HG03558 (cell line): Measurements from ENCODE around the gene SPIN2B.
"Not testable (repeated sequence)": the region's sequence is repeated elsewhere in the genome, so short reads cannot be mapped to it uniquely, and the experiment has no call there.

ENCODE experiments used
- ATAC-seq: cut with Tn5 transposase; IDR thresholded peaks from one replicate; pipeline ENCODE4 v1.9.1; 2021; ENCODE audit warnings: moderate number of reproducible peaks; ENCODE audit not compliant: unreplicated experiment; ENCODE audit errors: extremely low read depth

The SPIN2B gene

DNA sequence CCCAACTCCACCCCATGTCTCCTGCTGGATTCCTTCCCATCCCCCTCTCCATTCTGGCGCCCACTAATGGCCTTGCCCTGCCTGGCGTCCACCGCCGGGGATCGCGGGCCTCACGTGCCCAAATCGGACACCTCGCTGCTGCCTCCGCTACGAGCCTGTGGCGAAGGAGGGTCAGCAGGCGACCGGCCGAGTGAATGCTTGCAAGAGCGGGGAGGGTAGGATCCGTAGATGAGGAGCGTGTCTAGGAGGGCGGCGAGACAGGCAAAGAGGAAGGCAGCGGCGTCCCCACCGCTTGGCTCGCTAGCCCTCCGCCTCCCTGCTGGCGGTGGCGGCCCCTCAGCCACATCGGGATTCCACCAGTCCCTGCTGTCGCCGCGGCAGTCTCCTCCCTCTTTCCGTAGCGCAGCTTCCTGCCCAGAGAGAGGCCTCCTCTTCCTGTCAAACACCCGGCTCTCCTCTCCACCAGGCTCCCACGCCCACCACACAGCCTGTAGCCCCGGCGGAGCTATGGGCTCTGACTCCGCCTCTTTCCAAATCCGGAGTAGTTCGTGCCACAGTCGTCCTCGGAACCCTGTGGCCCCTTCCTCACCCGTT is at the start of gene SPIN2B:
TSS of gene SPIN2B (minus strand) at position 387 of the 594 bp plus-strand sequence.
- peak; percentile 99 for ATAC-seq

DNA sequence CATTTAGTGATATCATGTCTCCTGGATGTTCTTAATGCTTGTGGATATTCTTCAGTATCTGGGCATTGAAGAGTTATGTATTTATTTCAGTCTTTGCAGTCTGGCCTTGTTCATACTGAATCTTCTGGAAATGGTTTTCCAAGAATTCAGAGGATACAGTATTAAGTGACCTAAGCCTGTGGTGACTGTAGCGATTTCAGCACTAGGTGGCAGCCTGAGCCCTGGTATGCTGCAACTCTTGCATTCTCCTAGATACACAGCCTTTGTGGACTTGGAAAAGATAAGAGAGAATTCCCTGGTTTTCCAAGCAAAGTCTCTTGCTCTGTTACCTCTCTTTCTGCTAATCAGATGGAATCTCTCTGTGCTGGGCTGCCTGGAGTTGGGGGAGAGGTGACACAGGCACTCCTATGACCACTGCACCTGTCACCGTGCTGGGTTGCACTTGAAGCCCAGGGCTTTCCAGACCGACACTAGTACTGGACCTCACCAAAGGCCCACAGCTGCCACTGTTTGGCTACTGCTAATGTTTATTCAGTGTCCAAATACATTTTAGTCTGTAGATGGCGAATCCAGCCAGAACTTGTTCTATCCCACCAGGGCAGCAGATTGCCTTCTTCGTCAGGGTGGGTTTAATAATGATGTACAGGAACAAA is 35.2 kb upstream of the SPIN2B start:
- ATAC-seq: no peak

DNA sequence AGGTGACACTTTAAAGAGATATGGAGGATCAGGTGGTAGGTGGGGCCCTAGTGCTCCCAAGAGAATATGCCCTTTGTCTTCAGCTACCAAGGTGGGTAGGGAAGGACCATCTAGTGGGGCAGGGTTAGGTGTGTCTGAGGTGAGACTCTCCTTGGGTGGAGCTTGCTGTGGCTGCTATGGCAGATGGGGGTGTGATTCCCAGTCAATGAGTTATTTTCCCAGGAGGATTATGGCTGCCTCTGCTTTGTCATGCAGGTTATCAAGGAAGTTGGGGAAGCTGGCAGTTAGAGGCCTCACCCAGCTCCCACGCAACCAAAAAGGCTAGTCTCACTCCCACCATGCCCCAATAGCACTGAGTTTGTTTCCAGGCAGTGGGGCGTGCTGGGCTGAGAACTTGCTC is 33.8 kb upstream of the SPIN2B start:
- ATAC-seq: no peak

DNA sequence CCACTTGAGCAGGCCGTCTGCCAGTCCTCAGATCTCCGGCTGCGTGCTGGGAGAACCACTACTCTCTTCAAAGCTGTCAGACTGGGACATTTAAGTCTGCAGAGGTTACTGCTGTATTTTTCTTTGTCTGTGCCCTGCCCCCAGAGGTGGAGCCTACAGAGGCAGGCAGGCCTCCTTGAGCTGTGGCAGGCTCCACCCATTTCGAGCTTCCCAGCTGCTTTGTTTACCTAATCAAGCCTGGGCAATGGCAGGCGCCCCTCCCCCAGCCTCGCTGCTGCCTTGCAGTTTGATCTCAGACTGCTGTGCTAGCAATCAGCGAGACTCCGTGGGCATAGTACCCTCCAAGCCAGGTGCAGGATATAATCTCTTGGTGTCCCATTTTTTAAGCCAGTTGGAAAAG is 30.9 kb upstream of the SPIN2B start:
- ATAC-seq: not testable (repeated sequence)

DNA sequence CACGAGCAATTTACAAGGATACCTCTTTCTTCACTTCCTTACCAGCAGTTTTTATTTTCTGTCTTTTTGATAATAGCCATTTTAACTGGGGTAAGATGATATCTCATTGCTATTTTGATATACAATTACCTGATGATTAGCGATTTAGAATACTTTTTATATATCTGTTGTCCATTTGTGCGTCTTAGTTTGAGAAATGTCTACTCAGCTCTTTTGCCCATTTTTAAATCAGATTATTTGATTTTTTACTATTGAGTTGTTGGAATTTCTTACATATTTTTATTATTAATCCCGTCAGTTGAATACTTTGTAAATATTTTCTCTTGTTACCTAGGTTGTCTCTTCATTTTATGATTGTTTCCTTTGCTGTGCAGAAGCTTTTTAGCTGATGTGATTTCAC is 17.3 kb upstream of the SPIN2B start:
- no peak for ATAC-seq

DNA sequence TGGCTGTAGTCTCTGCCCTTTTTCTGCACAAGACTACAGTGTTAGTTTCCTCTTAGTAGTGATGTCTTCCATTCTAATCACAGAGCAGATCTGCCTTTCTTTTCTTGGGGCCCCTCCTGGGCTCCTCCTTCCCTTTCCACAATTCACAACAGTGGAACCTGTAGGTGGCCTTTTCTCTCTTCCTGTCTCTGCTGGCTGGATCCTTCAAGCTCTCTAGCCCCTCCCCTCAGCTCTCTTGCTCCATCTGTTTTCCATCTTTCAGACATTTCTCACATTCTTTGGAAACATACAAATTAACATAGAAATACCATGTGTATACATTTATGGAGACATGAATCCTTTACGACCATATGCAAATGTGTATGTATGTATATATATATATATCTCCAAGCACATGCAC is 16.2 kb upstream of the SPIN2B start:
- ATAC-seq: no peak

DNA sequence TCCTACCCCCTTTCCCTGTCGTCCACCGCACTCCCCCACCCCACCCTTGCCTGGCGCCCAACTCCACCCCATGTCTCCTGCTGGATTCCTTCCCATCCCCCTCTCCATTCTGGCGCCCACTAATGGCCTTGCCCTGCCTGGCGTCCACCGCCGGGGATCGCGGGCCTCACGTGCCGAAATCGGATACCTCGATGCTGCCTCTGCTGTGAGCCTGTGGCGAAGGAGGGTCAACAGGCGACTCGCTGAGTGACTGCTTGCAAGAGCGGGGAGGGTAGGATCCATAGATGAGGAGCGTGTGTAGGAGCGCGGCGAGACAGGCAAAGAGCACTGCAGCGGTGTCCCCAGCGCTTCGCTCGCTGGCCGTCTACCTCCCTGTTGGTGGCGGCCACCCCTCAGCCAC is 15.7 kb upstream of the SPIN2B start, which contains the start of gene SPIN2A:
TSS of gene SPIN2A (minus strand) at position 325 of the 400 bp plus-strand sequence. CDS start 800 bp downstream, outside the sequence.
- ATAC-seq: not testable (repeated sequence)

DNA sequence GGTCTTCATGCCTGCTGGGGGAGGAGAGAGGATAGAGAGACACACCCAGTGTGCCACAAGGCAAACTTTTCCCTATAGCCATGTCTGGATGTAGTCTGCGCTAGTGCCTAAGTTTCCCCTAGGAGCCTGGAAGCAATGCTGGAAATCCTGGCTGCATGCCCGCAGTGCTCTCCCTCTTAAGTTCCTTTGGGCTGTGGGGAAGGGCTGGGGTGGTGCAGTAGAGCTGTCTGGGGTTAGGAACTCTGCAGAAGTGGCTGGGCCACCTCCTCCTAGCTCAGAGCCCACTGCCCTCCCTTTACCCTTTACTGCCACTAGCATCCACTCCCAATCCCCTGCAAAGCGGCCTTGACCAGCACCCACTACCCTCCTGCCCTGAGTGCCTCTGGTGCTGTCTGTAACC is 15.2 kb upstream of the SPIN2B start:
- ATAC-seq: not testable (repeated sequence)

DNA sequence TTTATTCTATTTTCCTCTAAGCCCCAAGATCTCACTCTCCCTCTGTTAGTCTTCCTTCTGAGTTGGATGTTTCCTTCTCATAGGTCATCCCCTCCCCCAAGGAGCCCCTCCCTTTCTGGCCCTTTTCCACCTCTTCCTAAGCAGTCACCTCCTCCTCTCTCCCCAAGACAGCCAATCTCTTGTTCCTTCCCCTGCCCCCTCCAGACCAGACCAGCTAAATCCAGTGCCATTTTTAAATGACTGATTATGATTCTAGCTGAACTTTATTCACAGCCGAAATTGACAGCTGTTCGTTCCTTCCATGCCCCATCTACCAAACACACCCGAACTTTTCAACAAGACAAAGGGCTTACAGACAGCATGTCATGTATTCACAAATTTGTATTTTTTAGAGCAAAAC is 13.9 kb upstream of the SPIN2B start:
- ATAC-seq: no peak

DNA sequence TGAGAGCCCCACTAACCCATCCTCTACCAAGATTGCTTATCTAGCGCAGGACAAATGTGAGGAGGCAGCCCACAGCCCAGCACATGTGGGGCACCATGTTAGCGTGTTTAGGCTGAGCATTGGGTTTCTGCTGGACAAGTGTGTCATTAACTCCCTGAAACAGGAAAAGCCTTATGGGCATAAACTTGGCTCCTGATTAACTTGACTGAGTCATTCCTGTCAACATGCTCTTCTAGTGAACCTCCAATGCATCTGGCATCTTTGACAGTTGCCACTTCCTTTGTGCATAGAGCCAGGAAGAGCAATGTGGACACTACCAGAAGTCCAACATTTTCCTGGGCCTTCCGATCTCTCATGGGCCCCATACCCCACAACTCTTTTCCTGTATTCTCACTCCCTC is 13.4 kb upstream of the SPIN2B start:
- ATAC-seq: no peak

DNA sequence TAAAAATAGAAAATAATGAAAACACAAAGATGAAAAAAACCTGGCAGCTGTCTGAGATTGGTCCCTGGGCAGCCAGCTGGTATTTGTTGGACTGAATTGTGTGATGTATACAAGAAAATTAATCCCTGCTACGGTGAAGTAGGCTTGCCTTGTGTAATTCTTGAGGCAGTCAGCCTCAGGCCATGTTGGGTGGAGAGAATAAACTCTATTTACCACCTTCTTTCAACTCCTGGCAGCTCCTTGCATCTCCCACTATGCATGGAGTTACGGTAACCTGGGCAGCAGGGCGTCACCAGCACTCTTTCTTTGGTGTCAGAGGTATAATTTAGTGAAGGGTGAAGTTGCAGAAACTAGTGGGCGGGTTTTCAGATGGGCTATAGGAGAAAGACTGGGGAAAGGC is 12.4 kb upstream of the SPIN2B start:
- no peak for ATAC-seq

DNA sequence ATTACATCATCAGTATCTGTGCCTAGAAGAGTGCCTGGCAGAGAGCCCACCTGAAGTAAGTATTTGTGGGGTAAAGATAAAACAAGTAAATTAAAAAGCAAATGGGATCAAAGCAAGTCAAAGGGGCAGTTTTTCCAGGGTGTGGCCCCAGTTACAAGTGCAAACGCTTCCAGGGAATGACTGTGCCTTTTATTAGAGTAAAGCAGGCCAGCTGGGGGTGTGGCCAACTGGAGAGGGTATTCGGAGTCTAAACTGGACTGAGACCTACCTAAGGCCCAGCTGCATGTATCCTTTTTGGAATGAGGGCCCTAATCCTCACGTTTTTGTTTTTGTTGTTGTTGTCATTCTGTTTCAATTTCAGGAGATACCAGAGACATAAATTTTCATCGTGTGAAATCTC is 11.9 kb upstream of the SPIN2B start:
- ATAC-seq: not testable (repeated sequence)

DNA sequence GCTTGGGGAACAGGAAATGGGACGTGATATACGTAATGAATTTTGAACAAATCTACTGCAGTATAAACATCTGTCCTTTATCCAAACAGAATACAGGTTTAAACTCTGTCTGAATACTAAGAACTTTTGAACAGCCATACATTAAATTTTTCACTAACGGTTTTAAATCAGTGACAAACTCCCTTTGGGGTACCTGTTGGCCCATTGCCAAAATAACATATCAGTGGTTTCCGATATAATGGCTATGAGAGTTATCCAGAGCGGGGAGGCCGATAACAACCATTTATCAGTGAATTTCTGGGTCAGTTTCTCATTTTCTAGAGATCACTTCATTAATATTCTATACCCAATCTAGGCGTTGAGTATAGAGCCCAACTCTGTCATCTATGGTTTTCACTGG is 10.7 kb upstream of the SPIN2B start:
- ATAC-seq: no peak

DNA sequence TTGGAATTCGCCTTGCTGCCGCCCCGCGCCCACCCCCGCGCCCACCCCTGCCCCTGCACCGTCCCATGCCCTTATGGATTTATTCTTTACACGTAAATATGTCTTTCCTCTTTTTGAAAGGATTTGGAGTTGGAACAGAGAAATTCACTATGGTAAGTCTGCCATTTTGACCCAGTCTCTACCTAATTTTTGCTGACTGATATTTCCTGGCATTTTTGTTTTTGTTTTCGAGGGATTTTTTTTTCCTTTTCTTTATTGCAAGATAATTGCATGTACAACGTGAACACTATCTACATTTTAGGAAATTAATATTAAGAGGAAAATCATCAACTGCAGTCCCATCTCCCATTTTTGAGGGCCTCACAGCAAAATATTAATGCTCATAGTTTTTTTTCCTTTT is 468 bp upstream of the SPIN2B start:
- no peak for ATAC-seq

DNA sequence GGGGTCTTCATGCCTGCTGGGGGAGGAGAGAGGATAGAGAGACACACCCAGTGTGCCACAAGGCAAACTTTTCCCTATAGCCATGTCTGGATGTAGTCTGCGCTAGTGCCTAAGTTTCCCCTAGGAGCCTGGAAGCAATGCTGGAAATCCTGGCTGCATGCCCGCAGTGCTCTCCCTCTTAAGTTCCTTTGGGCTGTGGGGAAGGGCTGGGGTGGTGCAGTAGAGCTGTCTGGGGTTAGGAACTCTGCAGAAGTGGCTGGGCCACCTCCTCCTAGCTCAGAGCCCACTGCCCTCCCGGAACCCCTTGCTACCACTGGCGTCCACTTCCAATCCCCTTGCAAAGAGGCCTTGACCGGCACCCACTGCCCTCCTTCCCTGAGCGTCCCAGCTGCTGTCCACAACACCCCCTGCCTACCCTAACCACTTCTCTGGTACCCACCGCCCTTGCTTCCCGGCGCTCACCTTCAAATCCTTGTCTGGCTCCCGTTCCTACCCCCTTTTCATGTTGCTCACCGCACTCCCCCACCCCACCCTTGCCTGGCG is 658 bp downstream of the SPIN2B start:
- ATAC-seq: not testable (repeated sequence)

DNA sequence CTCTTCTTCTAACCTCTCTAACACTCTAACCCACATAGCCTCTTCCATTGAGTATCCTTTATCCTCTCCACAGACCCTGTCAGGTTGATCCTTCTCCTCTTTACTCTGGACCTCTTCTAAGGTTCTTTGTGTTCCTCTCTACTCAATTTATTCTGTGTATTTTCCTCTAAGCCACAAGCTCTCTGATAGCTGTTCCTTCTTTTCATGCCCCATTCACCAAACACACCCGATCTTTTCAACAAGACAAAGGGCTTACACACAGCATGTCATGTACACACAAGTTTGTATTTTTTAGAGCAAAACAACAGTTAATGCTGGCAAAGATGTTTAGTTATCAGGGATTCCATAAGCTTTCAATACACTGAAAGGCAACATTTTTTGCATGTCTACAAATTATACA is 1.9 kb downstream of the SPIN2B start:
- no peak for ATAC-seq

DNA sequence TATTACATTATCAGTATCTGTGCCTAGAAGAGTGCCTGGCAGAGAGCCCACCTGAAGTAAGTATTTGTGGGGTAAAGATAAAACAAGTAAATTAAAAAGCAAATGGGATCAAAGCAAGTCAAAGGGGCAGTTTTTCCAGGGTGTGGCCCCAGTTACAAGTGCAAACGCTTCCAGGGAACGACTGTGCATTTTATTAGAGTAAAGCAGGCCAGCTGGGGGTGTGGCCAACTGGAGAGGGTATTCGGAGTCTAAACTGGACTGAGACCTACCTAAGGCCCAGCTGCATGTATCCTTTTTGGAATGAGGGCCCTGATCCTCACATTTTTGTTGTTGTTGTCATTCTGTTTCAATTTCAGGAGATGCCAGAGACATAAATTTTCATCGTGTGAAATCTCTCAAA is 3.8 kb downstream of the SPIN2B start:
- not testable (repeated sequence) for ATAC-seq

DNA sequence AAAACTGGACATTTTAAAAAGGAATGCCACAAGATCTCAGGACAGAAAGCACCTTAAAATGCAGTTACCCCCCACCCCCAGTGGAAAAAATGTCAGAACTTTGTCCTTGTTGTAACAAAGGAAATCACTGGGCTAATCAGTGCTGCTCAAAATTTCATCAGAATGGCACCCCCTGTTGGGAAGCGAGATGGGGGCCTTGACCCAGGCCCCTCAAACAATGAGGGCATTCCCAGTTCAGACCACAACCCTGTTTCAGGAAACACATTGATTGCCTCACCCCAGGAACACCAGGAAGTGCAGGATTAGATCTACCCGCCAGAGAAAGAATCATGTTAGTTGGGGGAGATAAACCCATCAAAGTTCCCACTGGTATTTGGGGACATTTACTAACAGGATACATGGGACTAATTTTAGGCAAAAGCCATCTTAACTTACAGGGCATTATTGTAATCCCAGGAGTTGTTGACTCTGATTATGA is 16.4 kb downstream of the SPIN2B start:
- no peak for ATAC-seq

DNA sequence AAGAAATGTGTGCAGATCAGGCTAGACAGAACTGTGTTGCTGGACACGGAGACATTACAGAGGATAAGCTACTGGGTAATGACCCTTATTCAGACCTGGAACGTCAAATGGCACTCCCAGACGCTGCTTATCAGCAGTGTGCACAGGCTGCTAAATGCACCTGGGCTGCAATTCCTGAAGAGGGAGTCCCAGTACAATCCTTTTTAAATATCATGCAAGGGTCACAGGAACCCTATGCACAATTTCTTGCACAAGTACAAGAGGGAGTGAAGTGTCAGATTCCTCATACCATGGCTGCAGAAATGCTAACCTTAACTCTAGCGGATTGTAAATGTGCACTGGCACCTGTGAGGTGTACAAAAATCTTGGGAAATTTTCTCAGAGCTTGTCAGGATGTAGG is 16.9 kb downstream of the SPIN2B start:
- ATAC-seq: no peak

DNA sequence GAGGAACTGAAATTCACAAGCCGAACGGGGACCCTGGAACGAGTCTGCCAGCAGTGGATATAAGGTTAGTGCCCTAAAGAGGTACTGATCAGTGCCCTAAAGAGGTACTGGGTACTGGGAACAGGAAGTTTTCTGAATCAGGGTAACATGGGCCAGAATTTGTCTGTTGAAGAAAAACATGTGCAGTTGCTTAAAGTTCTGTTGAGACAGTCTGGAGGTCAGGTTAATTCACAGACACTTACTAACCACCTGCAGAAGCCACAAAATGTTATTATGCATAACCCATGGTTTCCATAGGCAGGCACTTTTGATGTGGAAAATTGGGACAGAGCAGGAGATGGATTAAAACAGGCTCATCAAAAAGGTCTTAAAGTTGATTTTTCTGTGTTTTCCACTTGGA is 17.9 kb downstream of the SPIN2B start:
- no peak for ATAC-seq

DNA sequence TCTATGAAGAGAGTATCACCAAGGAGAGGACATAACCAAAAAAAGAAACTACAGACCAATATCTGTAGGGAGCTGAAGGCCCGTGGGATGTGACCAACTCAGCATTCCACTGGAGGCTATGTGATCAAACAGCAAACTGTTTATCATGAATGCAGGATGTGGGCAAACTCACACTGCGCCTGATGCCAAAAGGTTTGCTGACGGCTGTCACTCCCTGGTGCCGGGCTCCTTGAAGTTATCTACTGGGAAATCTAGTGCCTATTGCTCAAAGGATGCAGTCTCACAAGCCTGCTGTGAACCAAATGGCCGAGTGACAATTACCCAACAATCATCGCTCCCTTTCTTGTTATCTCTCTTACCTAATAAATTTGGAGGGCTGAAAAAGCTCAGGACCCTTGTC is 18.4 kb downstream of the SPIN2B start:
- ATAC-seq: not testable (repeated sequence)

DNA sequence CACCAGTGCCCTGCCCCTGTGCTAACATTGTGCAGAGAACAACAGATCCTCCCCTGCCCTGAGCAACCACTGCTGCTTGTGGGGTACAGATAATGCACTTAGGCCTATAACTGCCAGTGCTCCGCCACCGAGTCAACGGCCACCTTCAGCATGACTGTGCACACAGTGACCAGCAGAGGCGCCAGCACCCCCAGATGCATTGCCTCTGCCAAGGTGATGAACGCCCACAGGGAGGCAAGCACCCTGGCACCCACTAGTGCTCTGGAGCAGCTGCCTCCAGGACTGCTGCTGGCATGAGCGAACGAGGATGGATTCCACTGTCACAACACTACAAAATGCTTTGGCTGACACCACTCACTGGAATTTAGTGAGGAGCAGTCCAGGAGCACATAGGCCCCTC is 38.2 kb downstream of the SPIN2B start:
- no peak for ATAC-seq
